Dermis blood vessel endothelial cell (primary cell): ENCODE data around the gene ATP5IF1. TPM values are rescaled to one million over a fixed set of nuclear protein-coding genes. Genes with fewer than 3 reads are reported as not detected.

Source experiments
- DNase-seq: peaks from one replicate; pipeline ENCODE4 v3.0.0; 2010
- total RNA-seq: library from RNA; depleted of rRNA; stranded (reverse); fragments of >200 nt; gene quantifications from 2 replicates; pipeline ENCODE4 v1.2.3, GENCODE V29; 2014

The ATP5IF1 gene
- total RNA-seq, 1 donor from 2014 or later: 102 TPM

DNA sequence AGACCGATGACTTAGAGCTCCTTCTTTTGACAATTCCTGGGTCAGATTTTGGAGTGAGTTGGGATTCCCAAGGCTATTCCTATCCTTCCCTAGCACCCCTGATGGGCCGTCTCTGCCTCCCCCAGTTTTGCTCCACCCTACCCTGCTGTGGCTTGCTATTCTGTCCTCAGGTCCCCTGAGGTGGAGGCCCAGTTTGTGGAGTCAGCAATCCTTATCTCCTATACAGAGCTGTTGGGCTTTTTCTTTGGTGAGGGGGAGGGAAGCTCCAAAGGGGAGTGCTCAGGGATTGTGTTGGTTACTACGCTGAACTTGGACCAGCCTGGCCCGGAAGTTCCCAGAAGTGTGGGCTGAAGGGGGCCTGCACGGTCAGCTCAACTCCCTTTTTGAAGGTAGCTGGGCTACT, 31.0 kb downstream of the ATP5IF1 start:
- DNase-seq: no peak

- DNase-seq: no peak
Measured at GRCh38 chr1:28267633-28268032, 31.7 kb downstream of the ATP5IF1 start.

DNA sequence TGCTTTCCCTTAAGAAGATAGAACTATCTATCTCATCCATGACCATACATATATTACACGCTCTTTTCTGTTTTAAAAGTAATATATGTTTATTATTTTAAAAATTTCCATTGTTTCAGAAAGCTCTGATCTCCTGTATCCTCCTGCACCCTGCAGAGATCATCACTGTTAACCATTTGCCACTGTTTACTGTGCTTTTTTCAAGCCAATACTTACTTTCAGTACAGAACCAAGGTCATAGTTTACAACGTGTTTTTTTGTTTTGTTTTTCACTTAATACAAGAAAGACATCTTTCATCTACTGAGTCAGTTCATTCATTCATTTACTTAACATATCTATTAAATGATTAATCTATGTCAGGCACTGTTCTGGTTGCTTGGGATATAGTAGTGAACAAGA, 33.6 kb downstream of the ATP5IF1 start:
- DNase-seq: no peak

DNA sequence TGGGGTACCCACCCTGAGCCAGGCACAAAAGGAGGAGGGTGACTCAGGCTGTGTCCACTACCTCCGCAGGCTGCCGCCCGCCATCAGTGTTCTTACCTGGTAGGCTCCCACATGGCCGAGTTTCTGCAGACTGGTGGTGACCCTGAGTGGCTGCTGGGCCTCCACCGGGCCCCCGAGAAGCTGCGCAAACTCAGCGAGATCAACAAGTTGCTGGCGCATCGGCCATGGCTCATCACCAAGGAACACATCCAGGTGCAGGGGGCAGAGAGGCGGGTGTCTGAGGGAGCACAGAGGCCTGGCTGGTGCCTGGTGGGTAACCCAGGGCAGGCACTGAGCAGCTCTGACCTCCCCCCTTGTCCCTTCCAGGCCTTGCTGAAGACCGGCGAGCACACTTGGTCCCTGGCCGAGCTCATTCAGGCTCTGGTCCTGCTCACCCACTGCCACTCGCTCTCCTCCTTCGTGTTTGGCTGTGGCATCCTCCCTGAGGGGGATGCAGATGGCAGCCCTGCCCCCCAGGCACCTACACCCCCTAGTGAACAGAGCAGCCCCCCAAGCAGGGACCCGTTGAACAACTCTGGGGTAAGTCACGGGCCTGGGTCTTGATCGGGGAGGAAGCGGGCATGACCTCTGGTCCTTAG, 36.4 kb downstream of the ATP5IF1 start:
- DNase-seq: no peak

DNA sequence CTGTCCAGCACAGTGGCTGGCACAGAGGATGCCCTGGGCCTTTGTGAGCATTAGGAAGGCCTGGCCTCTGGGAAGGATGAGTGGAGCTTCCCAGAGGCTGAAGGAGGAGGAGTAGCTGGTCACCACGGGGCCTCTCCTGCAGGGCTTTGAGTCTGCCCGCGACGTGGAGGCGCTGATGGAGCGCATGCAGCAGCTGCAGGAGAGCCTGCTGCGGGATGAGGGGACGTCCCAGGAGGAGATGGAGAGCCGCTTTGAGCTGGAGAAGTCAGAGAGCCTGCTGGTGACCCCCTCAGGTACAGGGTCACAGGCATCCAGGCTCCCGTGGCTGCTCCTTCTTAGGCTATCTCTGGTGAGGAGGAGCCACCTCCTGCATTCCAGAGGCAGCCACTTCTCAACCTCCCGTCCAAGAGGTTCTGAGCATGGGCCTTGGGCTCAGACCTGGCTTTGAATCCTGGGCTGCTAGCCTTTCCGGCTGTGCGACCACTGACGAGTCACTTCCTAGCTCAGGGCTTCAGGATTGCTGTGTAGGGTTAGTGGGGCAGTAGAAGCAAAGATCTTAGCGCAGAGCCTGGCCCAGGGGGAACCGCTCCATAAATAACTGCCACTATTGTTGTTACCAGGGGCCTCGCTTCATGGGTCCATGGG, 37.4 kb downstream of the ATP5IF1 start:
- no peak for DNase-seq

- DNase-seq: no peak
Measured at GRCh38 chr1:28278763-28279162, 42.8 kb downstream of the ATP5IF1 start.

DNA sequence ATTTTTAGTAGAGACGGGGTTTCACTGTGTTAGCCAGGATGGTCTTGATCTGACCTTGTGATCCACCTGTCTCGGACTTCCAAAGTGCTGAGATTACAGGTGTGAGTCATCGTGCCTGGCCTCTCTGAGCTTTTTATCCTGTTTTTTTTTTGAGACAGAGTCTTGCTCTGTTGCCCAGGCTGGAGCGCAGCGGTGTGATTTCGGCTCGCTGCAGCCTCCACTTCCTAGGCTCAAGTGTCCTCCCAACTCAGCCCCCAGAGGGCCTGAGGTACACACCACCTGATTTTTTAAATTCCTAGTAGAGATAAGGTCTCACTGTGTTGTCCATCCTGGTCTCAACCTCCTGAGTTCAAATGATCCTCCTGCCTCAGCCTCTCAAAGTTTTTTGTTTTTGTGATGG, 43.8 kb downstream of the ATP5IF1 start:
- no peak for DNase-seq

DNA sequence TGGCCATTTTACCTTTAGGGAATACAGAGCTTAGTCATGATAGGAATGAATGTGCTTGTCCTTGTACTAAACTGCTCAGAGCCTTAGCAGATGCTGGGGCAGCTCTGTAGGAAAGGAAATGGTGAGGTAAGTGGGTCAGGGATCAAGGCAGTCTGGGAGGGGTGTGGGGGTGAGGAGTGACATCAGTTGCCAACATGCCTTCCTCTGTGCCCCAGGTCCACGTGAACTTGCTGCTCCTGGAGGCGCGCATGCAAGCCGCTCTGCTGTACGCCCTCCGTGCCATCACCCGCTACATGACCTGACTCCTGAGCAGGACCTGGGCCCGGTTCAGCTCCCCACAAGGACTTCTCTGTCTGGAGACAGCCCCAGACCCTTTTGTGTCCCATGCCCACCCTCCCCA, 44.6 kb downstream of the ATP5IF1 start:
- peak; percentile 38 for DNase-seq

GRCh38 chr1:28280977-28281381, 45.1 kb downstream of the ATP5IF1 start:
- no peak for DNase-seq

DNA sequence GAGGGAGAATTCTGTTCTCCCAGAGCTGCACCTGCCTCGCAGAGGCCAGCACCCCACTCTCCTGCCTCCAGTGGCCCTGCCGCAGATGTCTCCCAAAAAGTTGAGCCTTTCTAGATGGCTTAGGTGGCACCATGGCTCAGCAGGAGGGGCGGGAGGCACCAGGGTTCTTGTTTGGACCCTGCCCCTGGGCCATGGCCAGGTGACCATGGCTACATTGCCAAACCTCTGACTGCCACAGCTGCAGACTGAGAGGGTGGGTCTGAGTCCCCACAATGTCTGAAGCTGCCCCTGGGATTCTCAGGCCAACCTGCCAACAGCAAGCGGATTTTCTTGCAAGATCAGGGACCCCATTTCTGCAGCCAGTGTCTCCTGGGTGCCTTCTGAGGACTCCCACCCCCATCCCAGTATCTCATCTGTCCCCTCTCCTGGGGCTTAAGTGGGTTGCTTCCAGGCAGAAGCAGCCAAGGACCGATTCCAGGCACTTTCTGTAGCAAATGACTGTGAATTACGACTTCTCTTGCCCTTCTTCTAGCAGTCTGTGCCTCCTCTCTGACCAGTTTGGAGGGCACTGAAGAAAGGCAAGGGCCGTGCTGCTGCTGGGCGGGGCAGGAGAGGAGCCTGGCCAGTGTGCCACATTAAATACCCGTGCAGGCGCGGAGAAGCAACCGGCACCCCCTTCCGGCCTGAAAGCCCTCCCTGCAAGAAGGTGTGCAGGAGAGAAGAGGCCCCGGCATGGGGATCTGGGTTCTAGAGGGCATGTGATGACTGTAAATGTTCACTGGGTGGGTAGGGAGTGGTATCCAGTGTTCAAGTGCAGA, 45.9 kb downstream of the ATP5IF1 start:
- DNase-seq: no peak

DNA sequence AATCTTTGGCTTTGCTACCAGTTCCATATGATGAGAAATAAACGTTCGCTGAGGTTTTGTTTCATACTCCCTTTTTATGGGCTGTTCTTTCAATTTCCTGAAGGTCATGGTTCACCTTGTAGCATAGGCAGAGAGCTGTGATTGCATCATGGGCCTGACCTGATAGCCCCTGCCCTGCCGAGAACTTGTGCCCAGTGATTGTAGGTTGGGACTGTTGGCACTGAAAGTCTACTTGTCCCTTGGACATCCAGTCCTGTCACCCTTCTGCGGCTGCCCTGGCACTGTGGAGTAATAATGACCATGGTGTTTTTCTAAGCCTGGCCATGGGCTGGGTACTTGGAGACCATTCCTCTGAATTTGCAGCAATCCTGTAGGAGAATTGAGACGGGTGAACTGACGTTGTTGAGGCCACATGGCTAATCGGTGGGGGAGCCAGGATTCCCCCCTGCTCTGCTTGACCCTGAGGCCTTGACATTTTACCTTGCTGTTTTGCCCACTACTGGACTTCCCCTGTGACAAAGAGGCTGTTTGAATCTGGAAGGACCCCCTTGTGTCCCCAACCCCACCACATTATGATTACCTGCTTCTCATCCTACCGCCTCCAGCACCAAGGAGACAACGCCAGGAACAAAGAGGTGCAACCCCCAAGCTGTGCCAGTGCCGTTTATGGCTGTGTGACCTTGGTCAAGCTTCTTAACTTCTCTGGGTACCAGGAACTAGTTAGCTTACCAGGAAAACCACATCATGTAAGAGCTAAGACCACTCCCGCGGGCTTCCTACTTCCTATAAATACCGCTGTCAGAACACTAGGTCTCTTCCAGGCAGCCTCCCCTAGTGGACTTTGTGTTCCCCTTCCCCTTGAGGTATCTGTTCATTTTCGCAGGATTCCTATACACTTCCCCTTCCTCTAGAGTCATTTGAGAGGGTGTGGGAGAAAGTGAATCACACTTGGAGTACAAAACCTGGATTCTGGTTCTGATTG, 46.8 kb downstream of the ATP5IF1 start:
- no peak for DNase-seq

- no peak for DNase-seq
Measured at GRCh38 chr1:28286111-28286510, 50.2 kb downstream of the ATP5IF1 start.

Other genes starting within 250 kb of the ATP5IF1 start
- gene EYA3, start 147.5 kb upstream of the ATP5IF1 start, total RNA-seq: 14.0 and 18.8 TPM in 2 replicates
- gene PTAFR, start 59.4 kb upstream of the ATP5IF1 start, total RNA-seq: 0.05 and 0.17 TPM in 2 replicates
- 54.1 and 68.1 TPM in 2 replicates for gene DNAJC8, start 3.1 kb upstream of the ATP5IF1 start, total RNA-seq
- gene SESN2, start 23.4 kb downstream of the ATP5IF1 start, total RNA-seq: 9.9 and 14.3 TPM in 2 replicates
- 25.5 and 28.5 TPM in 2 replicates for gene MED18, start 92.9 kb downstream of the ATP5IF1 start, total RNA-seq
- gene PHACTR4, start 133.6 kb downstream of the ATP5IF1 start, total RNA-seq: 12.6 and 28.5 TPM in 2 replicates